Measurements from ENCODE around the gene RPS27A. TPM values are rescaled to one million over a fixed set of nuclear protein-coding genes. Genes with fewer than 3 reads are reported as not detected.

RPS27A gene
- total and polyA plus RNA-seq, 2 experiments from 2014 or later, result 1,606 to 1,672 TPM

Other genes with a start within 250 kb of the RPS27A start
- 221 and 244 TPM in 2 replicates for gene RTN4, start 182.2 kb upstream of the RPS27A start, total RNA-seq (2014; rRNA removed; shearing (Covaris generic))
- gene RTN4, start 182.2 kb upstream of the RPS27A start, polyA plus RNA-seq (2016; fragmentation: Nextera tagmentation; extraction: Ambion mirVana), result 218 and 221 TPM in 2 replicates
- 3.1 and 6.2 TPM in 2 replicates for gene CLHC1, start 395 bp upstream of the RPS27A start, total RNA-seq (2014; rRNA removed; shearing (Covaris generic))
- gene CLHC1, start 395 bp upstream of the RPS27A start, polyA plus RNA-seq (2016; fragmentation: Nextera tagmentation; extraction: Ambion mirVana), result 5.0 and 5.1 TPM in 2 replicates
- gene MTIF2, start 36.5 kb downstream of the RPS27A start, total RNA-seq (2014; rRNA removed; shearing (Covaris generic)), result 38.9 and 39.0 TPM in 2 replicates
- 31.9 and 32.5 TPM in 2 replicates for gene MTIF2, start 36.5 kb downstream of the RPS27A start, polyA plus RNA-seq (2016; fragmentation: Nextera tagmentation; extraction: Ambion mirVana)
- gene CCDC88A, start 187.2 kb downstream of the RPS27A start, total RNA-seq (2014; rRNA removed; shearing (Covaris generic)), result 134 and 144 TPM in 2 replicates
- gene CCDC88A, start 187.2 kb downstream of the RPS27A start, polyA plus RNA-seq (2016; fragmentation: Nextera tagmentation; extraction: Ambion mirVana), result 152 and 169 TPM in 2 replicates